Osteoblast (primary cell): ENCODE results near the gene ABCC5. TPM values are rescaled to one million over a fixed set of nuclear protein-coding genes. Genes with fewer than 3 reads are reported as not detected.

Experiments
- DNase-seq: peaks from one replicate; pipeline ENCODE4 v3.0.0; 2011; ENCODE audit warnings: low spot score, mixed read lengths; ENCODE audit not compliant: insufficient read length; ENCODE audit errors: missing footprints
- H2AFZ ChIP-seq: 2 replicates; pipeline ENCODE4 v1.6.0; 2011; ENCODE audit warnings: mild to moderate bottlenecking, low read length
- H3K27ac ChIP-seq: 2 replicates; pipeline ENCODE4 v1.5.1; 2011; ENCODE audit warnings: mild to moderate bottlenecking, low read depth, low read length, moderate library complexity
- H3K27me3 ChIP-seq: 2 replicates; pipeline ENCODE4 v1.6.0; 2012; ENCODE audit warnings: mild to moderate bottlenecking, control low read depth, inconsistent platforms, low read length, moderate library complexity; ENCODE audit not compliant: insufficient read depth
- H3K36me3 ChIP-seq: 2 replicates; pipeline ENCODE4 v1.5.1; 2011; ENCODE audit warnings: mild to moderate bottlenecking, low read length, control low read depth, moderate library complexity; ENCODE audit not compliant: insufficient read depth
- H3K4me1 ChIP-seq: 2 replicates; pipeline ENCODE4 v1.5.1; 2011; ENCODE audit warnings: mild to moderate bottlenecking, low read length, control low read depth, moderate library complexity; ENCODE audit not compliant: insufficient read depth
- H3K4me2 ChIP-seq: 2 replicates; pipeline ENCODE4 v1.6.0; 2011; ENCODE audit warnings: mild to moderate bottlenecking, low read length; ENCODE audit not compliant: insufficient read depth
- H3K4me3 ChIP-seq: fragments of 200-600 bp; sonication (generic); 3 replicates; pipeline ENCODE4 v1.5.1; 2012; ENCODE audit warnings: mild to moderate bottlenecking, low read length, inconsistent platforms; ENCODE audit not compliant: insufficient read depth
- H3K79me2 ChIP-seq: 2 replicates; pipeline ENCODE4 v1.6.0; 2012; ENCODE audit warnings: mild to moderate bottlenecking, low read length, control low read depth, inconsistent platforms; ENCODE audit not compliant: insufficient read depth
- H3K9me3 ChIP-seq: 2 replicates; pipeline ENCODE4 v1.5.1; 2011; ENCODE audit warnings: low read depth, low read length, control low read depth
- H4K20me1 ChIP-seq: 2 replicates; pipeline ENCODE4 v1.6.0; 2012; ENCODE audit warnings: mild to moderate bottlenecking, low read length, control low read depth; ENCODE audit not compliant: insufficient read depth
- total RNA-seq: library from RNA; depleted of rRNA; stranded (reverse); fragments of >200 nt; gene quantifications from 2 replicates; pipeline ENCODE4 v1.2.3, GENCODE V29; 2012
- TF ChIP-seq, protein P1 (sequence below): IDR thresholded peaks from 2 replicates; pipeline ENCODE4 v1.5.1; 2011; ENCODE audit warnings: mild to moderate bottlenecking, low read depth, low read length, moderate library complexity; ENCODE audit errors: extremely low read depth

The ABCC5 gene
- total RNA-seq, 1 donor, result 19.2 TPM

DNA sequence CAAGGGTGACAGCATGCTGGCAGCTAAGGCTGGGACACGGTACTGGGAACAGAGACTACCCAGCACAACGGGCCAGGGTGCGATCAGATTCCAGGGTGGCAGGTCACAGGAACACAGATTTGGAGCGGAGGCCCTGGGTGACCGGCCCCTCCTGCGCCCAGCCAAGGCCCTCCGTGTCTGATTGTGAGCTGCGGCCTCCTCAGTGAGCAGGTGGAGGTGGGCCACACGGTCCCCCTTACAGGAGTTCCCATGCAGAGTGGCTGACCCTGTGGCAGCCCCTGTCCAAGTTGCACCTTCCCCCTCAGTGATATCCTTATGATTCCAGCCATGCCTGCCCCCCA is 104.1 kb downstream of the ABCC5 start:
- H2AFZ ChIP-seq, result no peak overlapping the region

DNA sequence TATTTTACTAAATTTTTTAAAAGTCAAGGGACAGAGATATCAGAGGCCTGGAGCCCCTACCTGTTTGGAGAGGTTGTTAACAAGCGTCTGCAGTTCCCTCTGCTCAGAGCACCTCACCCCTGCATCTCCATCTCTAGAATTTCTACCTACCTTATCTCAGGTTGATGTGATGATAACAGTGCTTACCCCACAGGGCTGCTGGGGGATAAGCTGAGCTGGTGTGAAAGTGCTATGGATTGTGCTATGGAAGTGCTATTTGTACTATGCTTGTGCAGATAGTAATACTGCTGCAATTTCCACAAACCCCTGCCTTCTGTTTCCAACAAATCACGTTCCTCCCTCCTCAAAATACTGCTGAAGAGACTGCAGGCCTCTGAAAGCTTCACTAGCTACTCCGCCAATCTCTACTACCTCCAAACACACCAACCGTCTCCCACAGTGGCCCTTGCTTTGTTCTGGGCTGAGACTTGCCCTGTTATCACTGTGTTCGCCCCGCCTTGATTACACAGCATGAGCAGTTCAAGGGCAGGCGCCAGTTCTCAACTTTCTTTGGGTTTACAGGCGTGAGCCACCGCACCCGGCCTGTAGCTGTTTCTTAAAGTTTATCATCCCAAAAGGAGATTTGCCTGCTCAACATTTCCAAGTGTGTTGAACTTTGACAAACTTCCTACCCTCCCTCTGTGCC is 104.6 kb downstream of the ABCC5 start:
- Histone ChIP-seq H3K79me2 (no peaks in the 10 kb centered on the region), H3K27me3 (peaks cover 5% of the 10 kb centered on the region), H3K9me3 (no peaks in the 10 kb centered on the region), H4K20me1 (no peaks in the 10 kb centered on the region), H2AFZ (no peak overlapping the region), H3K4me1 (no peaks in the 10 kb centered on the region), H3K36me3 (no peaks in the 10 kb centered on the region), H3K27ac (no peak overlapping the region), H3K4me2 (no peak overlapping the region), H3K4me3 (no peak overlapping the region)
- no peak for DNase-seq
- TF ChIP-seq, protein P1, sequence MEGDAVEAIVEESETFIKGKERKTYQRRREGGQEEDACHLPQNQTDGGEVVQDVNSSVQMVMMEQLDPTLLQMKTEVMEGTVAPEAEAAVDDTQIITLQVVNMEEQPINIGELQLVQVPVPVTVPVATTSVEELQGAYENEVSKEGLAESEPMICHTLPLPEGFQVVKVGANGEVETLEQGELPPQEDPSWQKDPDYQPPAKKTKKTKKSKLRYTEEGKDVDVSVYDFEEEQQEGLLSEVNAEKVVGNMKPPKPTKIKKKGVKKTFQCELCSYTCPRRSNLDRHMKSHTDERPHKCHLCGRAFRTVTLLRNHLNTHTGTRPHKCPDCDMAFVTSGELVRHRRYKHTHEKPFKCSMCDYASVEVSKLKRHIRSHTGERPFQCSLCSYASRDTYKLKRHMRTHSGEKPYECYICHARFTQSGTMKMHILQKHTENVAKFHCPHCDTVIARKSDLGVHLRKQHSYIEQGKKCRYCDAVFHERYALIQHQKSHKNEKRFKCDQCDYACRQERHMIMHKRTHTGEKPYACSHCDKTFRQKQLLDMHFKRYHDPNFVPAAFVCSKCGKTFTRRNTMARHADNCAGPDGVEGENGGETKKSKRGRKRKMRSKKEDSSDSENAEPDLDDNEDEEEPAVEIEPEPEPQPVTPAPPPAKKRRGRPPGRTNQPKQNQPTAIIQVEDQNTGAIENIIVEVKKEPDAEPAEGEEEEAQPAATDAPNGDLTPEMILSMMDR, result no peak

More for the DNA sequence above, 104.1 kb downstream of the ABCC5 start:
- TF ChIP-seq, protein P1, result no peak
- Histone ChIP-seq H3K27me3 (peaks cover 5% of the 10 kb centered on the region), H3K36me3 (no peaks in the 10 kb centered on the region), H3K4me2 (no peak overlapping the region), H3K27ac (no peak overlapping the region), H4K20me1 (no peaks in the 10 kb centered on the region), H3K4me1 (no peaks in the 10 kb centered on the region), H3K4me3 (no peak overlapping the region), H3K9me3 (no peaks in the 10 kb centered on the region), H3K79me2 (no peaks in the 10 kb centered on the region)
- DNase-seq, result no peak

DNA sequence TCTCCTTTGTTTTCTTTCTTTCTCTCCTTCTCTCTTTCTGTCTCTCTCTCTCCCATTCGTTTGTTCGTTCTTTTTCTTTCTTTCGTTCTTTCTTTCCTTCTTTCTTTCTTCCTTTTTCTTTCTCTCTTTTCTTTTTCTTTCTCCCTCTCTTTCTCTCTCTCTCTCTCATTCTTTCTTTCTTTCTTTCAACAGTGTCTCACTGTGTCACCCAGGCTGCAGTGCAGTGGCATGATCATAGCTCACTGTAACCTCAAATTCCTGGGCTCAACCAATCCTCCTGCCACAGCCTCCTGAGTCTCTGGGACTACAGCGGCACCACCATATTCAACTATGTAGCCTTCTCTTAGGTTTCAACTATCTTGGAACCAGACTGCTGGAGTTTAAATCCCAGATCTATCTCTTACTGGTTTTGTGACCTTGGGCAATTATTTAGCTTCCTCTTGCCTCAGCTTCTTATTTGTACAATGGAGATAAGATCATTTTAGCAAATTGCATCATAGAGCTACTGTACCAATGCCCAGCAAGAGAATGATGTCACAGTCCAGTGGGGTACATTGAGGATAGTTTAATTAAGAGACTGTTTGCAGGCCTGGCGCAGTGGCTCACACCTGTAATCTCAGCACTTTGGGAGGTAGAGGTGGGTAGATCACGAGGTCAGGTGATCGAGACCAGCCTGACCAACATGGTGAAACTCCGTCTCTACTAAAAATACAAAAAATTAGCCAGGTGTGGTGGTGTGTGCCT is 105.7 kb downstream of the ABCC5 start:
- Histone ChIP-seq H3K27me3 (peaks cover 5% of the 10 kb centered on the region), H3K4me3 (no peak overlapping the region), H4K20me1 (no peaks in the 10 kb centered on the region), H3K9me3 (no peaks in the 10 kb centered on the region), H2AFZ (no peak overlapping the region), H3K27ac (no peak overlapping the region), H3K79me2 (no peaks in the 10 kb centered on the region), H3K36me3 (no peaks in the 10 kb centered on the region), H3K4me1 (no peaks in the 10 kb centered on the region), H3K4me2 (no peak overlapping the region)
- no peak for DNase-seq
- TF ChIP-seq, protein P1, result no peak

DNA sequence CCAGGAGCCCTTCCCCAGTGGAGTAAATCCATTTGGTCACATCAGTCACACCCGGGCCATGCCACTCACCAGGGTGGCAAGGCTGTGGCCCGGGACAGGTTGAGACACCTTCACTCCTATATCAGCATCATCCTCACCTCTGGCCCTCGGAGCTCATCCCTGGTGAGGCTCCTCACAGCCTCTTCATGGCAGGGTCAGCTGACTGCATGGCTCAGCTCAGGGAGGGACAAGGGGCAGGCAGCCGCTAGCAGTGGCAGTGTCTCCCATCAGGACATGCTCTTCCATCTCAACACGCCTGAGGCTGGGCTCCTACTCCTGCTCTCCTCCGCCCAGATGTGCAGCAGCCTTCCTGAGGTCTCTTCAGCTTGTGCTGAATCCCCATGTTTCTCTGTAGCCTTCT is 106.6 kb downstream of the ABCC5 start:
- no peaks in the 10 kb centered on the region for H3K4me1 ChIP-seq
- H3K36me3 ChIP-seq, result no peaks in the 10 kb centered on the region
- H3K4me2 ChIP-seq, result no peak overlapping the region
- peak; percentile 39 for DNase-seq
- H3K27me3 ChIP-seq, result peaks cover 5% of the 10 kb centered on the region
- no peak overlapping the region for H2AFZ ChIP-seq
- H3K27ac ChIP-seq, result no peak overlapping the region
- TF ChIP-seq, protein P1, result no peak
- no peak overlapping the region for H3K4me3 ChIP-seq
- no peaks in the 10 kb centered on the region for H3K79me2 ChIP-seq
- H3K9me3 ChIP-seq, result no peaks in the 10 kb centered on the region
- H4K20me1 ChIP-seq, result no peaks in the 10 kb centered on the region
